Activated effector memory CD4-positive, alpha-beta T cell treated with Interleukin-2 at 50 U/mL for 16 hours (primary cell): ENCODE data around the gene ANKRD40.

Experiments used
- DNase-seq: peaks from one replicate; pipeline ENCODE4 v3.0.0-alpha.2; 2020

The ANKRD40 gene

DNA sequence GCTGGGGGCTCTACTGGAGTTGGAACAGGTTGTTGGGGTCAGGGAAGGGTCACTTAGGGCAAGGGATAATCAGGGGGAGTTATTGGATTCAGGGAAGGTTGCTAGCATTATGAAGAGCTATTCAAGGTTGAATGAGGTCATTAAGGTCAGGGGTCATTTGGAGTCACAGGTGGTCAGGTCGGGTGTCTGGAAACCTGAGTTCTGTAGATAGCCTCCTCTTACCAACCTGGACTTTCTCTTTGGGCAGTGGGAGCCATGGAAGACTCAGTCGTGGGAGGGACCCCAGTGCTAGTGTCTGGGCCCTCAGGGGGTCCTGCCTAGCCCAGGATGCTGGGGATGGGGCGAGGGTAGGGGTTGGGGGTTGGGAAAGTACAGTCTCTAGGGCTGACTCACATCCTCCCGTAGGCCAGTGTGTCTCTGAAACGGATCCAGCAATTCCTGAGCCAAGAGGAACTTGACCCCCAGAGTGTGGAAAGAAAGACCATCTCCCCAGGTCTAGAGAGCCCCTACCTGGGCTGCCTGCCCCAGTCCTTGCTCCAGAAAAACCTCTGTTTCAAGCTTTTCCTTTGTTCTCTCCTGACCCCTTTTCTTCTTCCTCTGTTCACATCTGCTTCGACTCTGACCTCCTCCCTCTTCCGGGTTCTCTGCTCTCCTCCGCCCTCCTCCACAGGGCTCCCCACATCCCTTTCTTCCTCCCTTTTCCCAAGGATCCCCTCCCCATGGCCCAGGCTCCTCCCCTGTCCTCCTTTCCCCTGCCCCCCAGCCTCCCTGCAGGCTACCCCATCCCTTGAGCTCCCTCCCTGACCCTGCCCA, 39.5 kb downstream of the ANKRD40 start:
- no peak for DNase-seq

GRCh38 chr17:50667259-50668024, 40.3 kb downstream of the ANKRD40 start:
- no peak for DNase-seq

DNA sequence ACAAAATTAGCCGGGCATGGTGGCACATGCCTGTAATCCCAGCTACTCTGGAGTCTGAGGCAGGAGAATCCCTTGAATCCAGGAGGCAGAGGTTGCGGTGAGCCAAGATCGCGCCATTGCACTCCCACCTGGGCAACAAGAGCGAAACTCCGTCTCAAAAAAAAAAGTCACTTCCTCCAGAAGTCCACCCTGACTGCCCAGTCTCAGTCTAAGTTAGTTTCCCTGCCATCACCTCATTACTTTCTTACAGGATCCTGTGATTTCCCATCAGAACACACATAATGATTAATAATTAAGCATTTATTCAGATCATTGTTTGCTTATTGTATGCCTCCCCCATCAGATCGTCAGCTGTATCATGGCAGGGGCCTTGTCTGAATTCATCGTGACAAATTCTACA, 41.4 kb downstream of the ANKRD40 start:
- DNase-seq, result no peak

GRCh38 chr17:50665838-50666237, 41.9 kb downstream of the ANKRD40 start:
- DNase-seq, result no peak

- no peak for DNase-seq
These were observed 42.8 kb downstream of the ANKRD40 start for GRCh38 chr17:50664788-50665458.

- no peak for DNase-seq
These were observed 43.8 kb downstream of the ANKRD40 start for GRCh38 chr17:50663812-50664374.

DNA sequence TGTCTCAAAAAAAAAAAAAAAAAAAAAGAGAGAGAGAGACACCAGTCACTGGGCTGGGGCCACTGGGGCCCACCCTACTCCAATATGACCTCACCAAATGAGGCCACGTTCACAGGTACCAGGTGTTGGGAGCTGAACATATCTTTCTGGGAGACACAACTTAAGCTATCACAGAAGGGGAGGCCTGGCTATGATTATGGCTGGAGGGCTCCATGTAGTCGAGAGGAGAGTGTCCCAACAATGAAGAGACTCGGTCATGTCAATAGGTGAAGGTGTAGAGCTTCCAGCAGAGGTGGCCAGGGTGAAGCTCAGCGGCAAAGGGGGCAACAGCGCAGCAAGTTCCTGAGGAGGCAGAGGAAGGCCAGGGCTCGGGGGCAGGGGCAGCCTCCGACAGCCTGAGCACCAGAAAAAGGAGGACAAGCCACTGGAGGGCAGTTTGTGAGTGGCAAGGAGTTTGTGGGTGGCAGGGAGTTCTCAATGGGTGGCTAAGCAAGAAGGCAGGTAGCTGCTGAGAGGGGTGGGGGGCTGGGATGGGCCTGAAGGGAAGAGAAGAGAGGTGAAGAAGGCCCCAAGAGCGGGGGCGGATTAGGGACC, 45.0 kb downstream of the ANKRD40 start:
- no peak for DNase-seq

DNA sequence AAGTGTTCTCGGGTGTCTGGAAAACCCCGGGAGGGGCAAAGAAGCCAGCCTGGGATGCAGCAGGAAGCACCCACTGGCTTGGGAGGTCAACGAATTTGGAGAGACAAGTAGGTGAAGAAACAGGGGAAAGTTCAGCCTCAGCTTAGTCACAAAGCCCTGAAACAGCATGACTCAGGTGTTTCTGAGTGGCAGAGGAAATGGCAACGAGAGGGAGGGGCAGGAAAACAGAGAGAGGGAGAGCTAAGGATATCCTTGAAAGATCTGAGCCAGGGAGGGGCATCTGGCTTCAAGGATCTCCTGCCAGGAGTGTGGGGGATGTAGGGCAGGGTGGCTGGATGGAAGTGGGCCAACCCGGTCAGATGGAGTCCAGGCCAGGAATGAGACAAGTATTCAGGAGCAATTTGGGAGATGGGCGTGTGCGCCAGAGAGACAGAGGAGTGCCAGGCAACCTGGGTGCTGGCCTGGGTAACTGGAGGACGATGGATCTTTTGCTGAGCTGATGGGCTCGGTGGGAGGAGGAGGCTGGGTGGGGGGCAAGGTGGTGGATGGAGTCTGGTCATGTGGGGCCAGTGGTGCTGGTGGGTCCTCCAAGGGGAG, 45.8 kb downstream of the ANKRD40 start:
- DNase-seq, result no peak

DNA sequence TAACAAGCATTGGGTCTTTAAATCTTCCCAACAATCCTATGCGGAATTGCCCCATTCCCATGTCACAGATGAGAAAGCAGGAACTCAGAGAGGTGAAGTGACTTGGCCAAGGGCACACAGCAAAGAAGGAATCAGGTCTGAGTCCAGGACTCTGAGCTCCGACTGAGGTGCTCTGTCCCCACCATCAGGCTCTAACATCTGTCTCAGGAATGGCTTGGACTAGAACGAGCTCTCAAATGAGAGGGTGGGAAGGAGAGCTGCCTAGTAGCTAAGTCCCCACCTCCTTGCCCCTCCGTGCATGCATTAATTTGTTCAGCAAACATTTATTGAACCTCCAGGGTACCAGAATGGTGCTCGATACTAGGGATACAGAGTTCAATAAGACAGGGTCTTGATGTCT, 46.4 kb downstream of the ANKRD40 start:
- no peak for DNase-seq

DNA sequence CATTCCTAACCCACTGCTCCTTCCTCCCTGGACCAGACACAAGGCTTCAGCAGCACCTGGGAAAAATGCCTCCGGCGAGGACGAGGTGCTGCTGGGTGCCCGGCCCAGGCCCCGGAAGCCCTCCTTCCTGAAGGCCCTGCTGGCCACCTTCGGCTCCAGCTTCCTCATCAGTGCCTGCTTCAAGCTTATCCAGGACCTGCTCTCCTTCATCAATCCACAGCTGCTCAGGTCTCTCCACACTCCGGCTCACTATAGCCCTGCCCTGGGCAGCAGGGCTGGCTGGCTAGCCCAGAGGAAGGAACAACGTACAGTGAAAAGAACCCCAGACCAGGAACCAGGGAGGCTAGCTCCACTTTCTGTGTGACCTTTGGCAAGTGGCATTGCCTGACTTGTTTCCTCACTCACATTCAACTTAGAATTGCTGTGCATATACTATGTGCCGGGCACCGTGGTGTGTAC, 46.8 kb downstream of the ANKRD40 start:
- no peak for DNase-seq

GRCh38 chr17:50660042-50660886, 47.5 kb downstream of the ANKRD40 start:
- DNase-seq, result no peak

DNA sequence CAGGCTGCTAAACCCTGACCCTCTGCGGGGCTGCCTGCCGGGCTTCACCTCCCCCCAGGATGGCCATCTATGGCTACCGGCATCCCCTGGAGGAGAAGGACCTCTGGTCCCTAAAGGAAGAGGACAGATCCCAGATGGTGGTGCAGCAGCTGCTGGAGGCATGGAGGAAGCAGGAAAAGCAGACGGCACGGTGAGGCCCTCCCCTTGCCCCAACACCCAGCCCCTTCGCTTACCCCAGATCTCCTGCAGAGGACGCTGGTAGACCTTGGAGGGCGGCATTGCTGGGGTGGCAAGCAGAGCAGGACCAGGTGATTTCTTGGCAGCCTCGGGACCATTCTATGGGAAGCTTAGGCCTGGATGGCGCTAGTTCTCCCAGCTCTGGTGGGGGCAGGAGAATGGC, 48.5 kb downstream of the ANKRD40 start:
- no peak for DNase-seq

GRCh38 chr17:50658616-50659015, 49.1 kb downstream of the ANKRD40 start:
- no peak for DNase-seq

DNA sequence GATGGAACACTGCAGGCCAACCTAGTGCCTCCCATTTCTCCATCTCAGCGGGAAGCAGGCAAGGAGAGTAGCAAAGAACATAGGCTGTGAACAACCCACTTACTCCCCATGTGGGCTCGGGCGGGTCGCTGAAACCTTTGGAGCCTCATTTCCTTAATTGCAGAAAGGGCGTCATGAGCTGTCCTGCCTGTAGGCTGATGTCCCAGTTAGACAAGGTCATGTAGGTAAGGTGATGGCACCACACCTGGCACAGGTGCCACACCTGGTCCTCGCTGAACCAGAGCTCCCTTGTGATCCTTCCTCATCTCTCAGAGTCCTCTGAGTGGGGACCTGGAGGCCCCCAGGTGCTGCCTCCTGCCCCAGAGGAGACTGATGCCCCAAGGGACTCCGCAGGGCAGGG, 50.1 kb downstream of the ANKRD40 start:
- DNase-seq, result no peak

DNA sequence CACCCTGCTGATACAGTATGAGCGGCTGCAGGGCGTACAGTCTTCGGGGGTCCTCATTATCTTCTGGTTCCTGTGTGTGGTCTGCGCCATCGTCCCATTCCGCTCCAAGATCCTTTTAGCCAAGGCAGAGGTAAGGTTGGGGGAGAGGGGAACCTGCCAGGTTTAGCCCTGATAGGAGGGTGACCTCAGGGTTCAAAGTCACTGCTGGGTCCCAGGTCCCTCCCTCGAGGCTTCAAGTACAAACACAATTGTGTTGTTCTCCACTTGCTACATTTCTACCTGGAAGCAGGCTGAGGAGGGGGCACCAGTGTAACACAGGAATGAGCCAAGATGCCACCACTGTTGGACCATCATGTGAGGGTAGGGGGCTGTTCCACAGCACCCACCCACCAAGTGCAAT, 50.7 kb downstream of the ANKRD40 start:
- DNase-seq, result no peak

- DNase-seq, result no peak
These were observed 51.2 kb downstream of the ANKRD40 start for GRCh38 chr17:50656509-50656908.

DNA sequence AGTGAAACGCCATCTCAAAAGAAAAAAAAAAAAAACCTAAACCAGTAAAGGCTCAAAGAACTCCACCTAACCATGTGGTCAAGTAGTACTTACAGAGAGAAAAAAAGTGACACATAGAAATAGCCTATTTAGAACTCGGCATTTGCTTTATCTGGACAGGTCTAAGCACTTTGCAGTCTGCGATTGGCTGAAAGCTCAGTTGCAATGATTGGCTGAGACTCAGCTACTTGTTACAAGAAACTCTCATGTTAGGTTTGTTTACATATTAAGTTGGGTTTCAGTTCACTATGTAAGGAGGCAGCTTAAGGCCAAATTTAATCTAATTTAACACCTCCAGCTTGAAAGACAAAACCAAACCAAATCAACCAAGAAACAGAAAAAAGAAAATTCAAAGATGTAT, 54.0 kb downstream of the ANKRD40 start:
- no peak for DNase-seq

GRCh38 chr17:50651661-50652060, 56.1 kb downstream of the ANKRD40 start:
- DNase-seq, result no peak

DNA sequence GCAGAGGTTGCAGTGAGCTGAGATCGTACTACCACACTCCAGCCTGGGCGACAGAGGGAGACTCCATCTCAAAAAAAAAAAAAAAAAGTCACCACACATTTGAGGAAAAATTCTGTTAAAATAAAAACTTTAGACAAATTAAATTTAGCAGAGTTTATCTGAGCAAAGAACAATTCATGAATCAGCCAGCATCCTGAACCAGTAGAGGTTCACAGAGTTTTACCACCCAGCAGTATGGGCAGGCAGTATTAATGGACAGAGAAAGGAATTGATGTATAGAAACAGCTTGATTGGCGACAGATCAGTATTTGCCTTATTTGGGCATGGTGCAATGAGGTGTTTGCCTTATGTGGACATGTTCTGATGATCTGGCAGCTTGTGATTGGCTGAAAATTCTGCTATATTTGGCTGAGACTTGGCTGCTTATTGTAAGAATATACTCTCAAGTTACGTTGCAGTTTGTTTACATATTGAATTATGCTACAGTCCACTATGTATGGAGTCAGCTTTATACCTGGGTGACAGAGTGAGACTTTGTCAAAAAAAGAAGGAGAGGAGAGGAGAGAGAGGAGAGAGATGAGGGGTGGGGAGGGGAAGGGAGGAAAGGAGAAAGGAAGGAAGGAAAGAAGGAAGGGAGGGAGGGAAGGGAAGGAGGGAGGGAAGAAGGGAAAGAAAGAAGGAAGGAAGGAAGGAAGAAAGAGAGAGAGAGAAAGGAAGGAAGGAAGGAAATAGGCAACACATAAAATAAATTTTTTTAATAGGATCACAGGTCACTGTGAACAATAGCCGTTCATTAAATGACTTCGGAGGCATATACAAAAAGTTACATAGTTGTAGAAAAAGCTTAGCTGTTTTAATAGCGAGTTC, 58.4 kb downstream of the ANKRD40 start:
- no peak for DNase-seq

- DNase-seq, result no peak
These were observed 60.5 kb downstream of the ANKRD40 start for GRCh38 chr17:50647187-50647586.
